ENCODE results near the gene OSBPL3. TPM values are rescaled to one million over a fixed set of nuclear protein-coding genes. Genes with fewer than 3 reads are reported as not detected.

The OSBPL3 gene
- total RNA-seq, 8 experiments from 2014 or later: 1.8 to 139 (median 7.5) TPM

- 0 to 100% (median 79%) methylated on average over 1 to 3 of the region's 3 CpGs; no CpG with 5 or more reads in 3 of the 10 experiments for WGBS, 10 experiments
- no peak overlapping the region for H3K4me3 ChIP-seq
- H3K4me1 ChIP-seq (replicated peaks in 1 of 2): peaks cover 12 to 15% of the 10 kb centered on the region in 2 donors
- in situ Hi-C loops (cut with MboI; ENCODE audit: low pct_unique_long_range_greater_than_20kb in 2 of 9, low sequenced_read_pairs in 9 of 9, unreplicated experiment in 9 of 9): no loop called here
- no peak for ATAC-seq (replicated peaks in 6 of 8)
- H3K27ac ChIP-seq: no peak overlapping the region
Observed at GRCh38 chr7:24754906-24755506, 225.0 kb downstream of the OSBPL3 start.

DNA sequence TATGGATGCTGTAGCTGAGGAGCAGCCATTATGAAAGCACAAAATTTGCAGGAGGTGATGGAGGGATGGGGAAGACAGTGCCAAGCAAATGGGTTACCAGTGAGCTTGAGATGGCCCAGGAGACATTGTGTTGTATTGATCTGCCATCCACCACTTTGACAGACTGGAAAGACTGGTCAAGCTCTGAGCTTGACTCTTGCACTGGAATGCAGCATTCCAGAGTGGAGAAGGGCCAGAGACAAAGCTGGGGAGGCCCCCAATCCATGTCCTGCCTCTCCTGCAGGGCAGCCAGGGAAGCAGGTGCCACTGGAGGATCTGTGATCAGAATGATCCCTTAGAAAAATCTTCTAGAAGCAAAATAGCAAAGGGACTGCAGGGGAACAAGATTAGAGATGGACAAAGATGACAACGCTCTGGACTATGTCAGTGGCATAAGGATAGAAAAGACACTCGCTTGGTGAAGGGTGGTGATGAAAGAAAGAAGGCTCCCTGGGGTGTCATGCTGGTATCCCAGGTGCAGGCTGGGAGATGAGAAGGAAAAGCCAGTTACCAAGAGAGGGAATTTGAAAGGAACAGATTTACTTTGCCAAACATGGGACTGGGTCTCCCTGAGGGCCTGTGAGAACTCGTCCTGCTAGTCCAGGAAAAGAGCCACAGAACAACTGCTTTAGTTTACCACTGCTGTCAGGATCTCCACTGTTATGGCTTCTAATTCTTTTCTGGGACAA is 227.7 kb downstream of the OSBPL3 start:
- WGBS, 10 experiments: 0 to 100% (median 67%) methylated on average over 1 to 3 of the region's 3 CpGs; no CpG with 5 or more reads in 2 of the 10 experiments
- Histone ChIP-seq H3K27ac (no peak overlapping the region), H3K4me1 (replicated peaks in 1 of 2) (peaks cover 12 to 15% of the 10 kb centered on the region in 2 donors), H3K4me3 (no peak overlapping the region)
- no peak for ATAC-seq (replicated peaks in 6 of 8)
- in situ Hi-C loops (cut with MboI; ENCODE audit: low pct_unique_long_range_greater_than_20kb in 2 of 9, low sequenced_read_pairs in 9 of 9, unreplicated experiment in 9 of 9): no loop called here

DNA sequence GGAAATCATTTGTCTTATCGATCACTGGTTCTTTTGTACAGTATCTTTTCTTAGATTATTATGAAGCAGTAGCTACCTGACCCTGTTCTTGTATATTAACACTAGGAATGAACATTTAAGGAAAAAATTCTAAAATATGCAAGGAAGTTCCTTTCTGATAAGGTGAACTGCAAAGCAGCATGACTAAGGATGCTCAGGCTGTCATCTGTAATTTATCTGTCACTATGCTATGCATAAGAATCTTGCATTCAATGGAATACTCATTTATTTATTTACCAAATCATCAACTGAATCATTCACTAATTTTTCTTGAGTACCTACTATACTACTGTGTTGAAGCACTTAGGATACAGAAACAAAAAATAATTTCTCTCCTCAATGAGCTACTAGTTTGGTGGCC is 228.5 kb downstream of the OSBPL3 start:
- Histone ChIP-seq H3K4me3 (no peak overlapping the region), H3K4me1 (replicated peaks in 1 of 2) (peaks cover 11 to 14% of the 10 kb centered on the region in 2 donors), H3K27ac (no peak overlapping the region)
- 71 to 100% (median 100%) methylated on average over 1 of the region's 1 CpG; no CpG with 5 or more reads in 3 of the 10 experiments for WGBS, 10 experiments
- in situ Hi-C loops (cut with MboI; ENCODE audit: low pct_unique_long_range_greater_than_20kb in 2 of 9, low sequenced_read_pairs in 9 of 9, unreplicated experiment in 9 of 9): no loop called here
- ATAC-seq (replicated peaks in 6 of 8): no peak

- Histone ChIP-seq H3K4me1 (replicated peaks in 1 of 2) (peaks cover 4 to 7% of the 10 kb centered on the region in 2 donors), H3K4me3 (no peak overlapping the region), H3K27ac (no peak overlapping the region)
- ATAC-seq (replicated peaks in 6 of 8): no peak
- WGBS, 10 experiments: 73 to 100% (median 98%) methylated on average over 1 to 3 of the region's 3 CpGs
- in situ Hi-C loops (cut with MboI; ENCODE audit: low pct_unique_long_range_greater_than_20kb in 2 of 9, low sequenced_read_pairs in 9 of 9, unreplicated experiment in 9 of 9): no loop called here
Observed at GRCh38 chr7:24750441-24751055, 229.4 kb downstream of the OSBPL3 start.

- H3K4me3 ChIP-seq: no peak overlapping the region
- ATAC-seq (replicated peaks in 6 of 8): no peak
- no peaks in the 10 kb centered on the region for H3K4me1 ChIP-seq (replicated peaks in 1 of 2)
- WGBS, 10 experiments: 75 to 100% (median 100%) methylated on average over 1 to 2 of the region's 2 CpGs; no CpG with 5 or more reads in 1 of the 10 experiments
- H3K27ac ChIP-seq: no peak overlapping the region
- in situ Hi-C loops (cut with MboI; ENCODE audit: low pct_unique_long_range_greater_than_20kb in 2 of 9, low sequenced_read_pairs in 9 of 9, unreplicated experiment in 9 of 9): no loop called here
Observed at GRCh38 chr7:24748521-24748920, 231.5 kb downstream of the OSBPL3 start.

Other genes with a start within 250 kb of the OSBPL3 start
- gene GSDME, start 222.7 kb downstream of the OSBPL3 start, total RNA-seq: 10 to 100 TPM; 12.4 to 40.1 (median 20.5) TPM
- 100 to 1,000 TPM in 7 of 8 experiments, 10 to 100 TPM in 1; 89.8 to 262 (median 149) TPM for gene CYCS, start 145.1 kb upstream of the OSBPL3 start, total RNA-seq
- under 1 TPM in 1 of 8 experiments, not detected in 7; 0.21 TPM for gene NPVF, start 248.3 kb upstream of the OSBPL3 start, total RNA-seq